ENCODE results near the gene CHST3.
A peak's percentile ranks its signal among the peaks of the same experiment; 100 is the strongest.
"Not testable (repeated sequence)": the region's sequence is repeated elsewhere in the genome, so short reads cannot be mapped to it uniquely, and the experiment has no call there.

CHST3 gene

GRCh38 chr10:71964098-71964742 is at the start of gene CHST3:
Gene CHST3 (plus strand): TSS chr10:71964395. CDS start chr10:72005843, 41,448 bp downstream.
- DNase-seq: peak; percentile 58

- DNase-seq: no peak
Measured at GRCh38 chr10:71916827-71917226, 47.4 kb upstream of the CHST3 start.

- DNase-seq: no peak
Measured at GRCh38 chr10:71918992-71919391, 45.2 kb upstream of the CHST3 start.

GRCh38 chr10:71919956-71920539 is 44.1 kb upstream of the CHST3 start:
- not testable (repeated sequence) for DNase-seq

GRCh38 chr10:71920540-71921323 is 43.5 kb upstream of the CHST3 start:
- peak; percentile 8 for DNase-seq

GRCh38 chr10:71921324-71922027 is 42.7 kb upstream of the CHST3 start:
- no peak for DNase-seq

- no peak for DNase-seq
Measured at GRCh38 chr10:71923138-71923692, 41.0 kb upstream of the CHST3 start.

GRCh38 chr10:71924771-71925170 is 39.4 kb upstream of the CHST3 start:
- DNase-seq: no peak

GRCh38 chr10:71927159-71927558 is 37.0 kb upstream of the CHST3 start:
- DNase-seq: no peak

GRCh38 chr10:71927776-71928592 is 36.2 kb upstream of the CHST3 start:
- DNase-seq: peak; percentile 31

GRCh38 chr10:71931295-71931694 is 32.9 kb upstream of the CHST3 start:
- no peak for DNase-seq

GRCh38 chr10:71933651-71934050 is 30.5 kb upstream of the CHST3 start:
- DNase-seq: no peak

GRCh38 chr10:71938211-71938610 is 26.0 kb upstream of the CHST3 start:
- DNase-seq: no peak

- DNase-seq: no peak
Measured at GRCh38 chr10:71939304-71939703, 24.9 kb upstream of the CHST3 start.

GRCh38 chr10:71939861-71940474 is 24.2 kb upstream of the CHST3 start:
- DNase-seq: no peak

GRCh38 chr10:71940752-71941151 is 23.4 kb upstream of the CHST3 start:
- no peak for DNase-seq

- DNase-seq: no peak
Measured at GRCh38 chr10:71941318-71941717, 22.9 kb upstream of the CHST3 start.

- no peak for DNase-seq
Measured at GRCh38 chr10:71945819-71946474, 18.2 kb upstream of the CHST3 start.

- no peak for DNase-seq
Measured at GRCh38 chr10:71946700-71947099, 17.5 kb upstream of the CHST3 start.

GRCh38 chr10:71948496-71949067 is 15.6 kb upstream of the CHST3 start:
- no peak for DNase-seq

GRCh38 chr10:71950683-71951082 is 13.5 kb upstream of the CHST3 start:
- no peak for DNase-seq

Data from fibroblast of upper back skin (primary cell).